BLaER1 treated with 17β-estradiol and CSF1 and Interleukin-3, amounts not matched to agents 10 nM and 100 nM (cell line): ENCODE measurements around the gene FAM53A.

Experiments
- H3K27ac ChIP-seq, 11 experiments: shearing (Covaris generic); formaldehyde crosslinking; 2 replicates each; pipeline ENCODE4 v1.8.1; 2022
- H3K27me3 ChIP-seq, 11 experiments: shearing (Covaris generic); formaldehyde crosslinking; 2 replicates each; pipeline ENCODE4 v1.8.1; 2022
- H3K36me3 ChIP-seq, 11 experiments: shearing (Covaris generic); formaldehyde crosslinking; 2 replicates each; pipeline ENCODE4 v1.8.1; 2022
- H3K4me1 ChIP-seq, 10 experiments: shearing (Covaris generic); formaldehyde crosslinking; 2 replicates each; pipeline ENCODE4 v1.8.1; 2022
- H3K4me2 ChIP-seq, 11 experiments: shearing (Covaris generic); formaldehyde crosslinking; 2 replicates each; pipeline ENCODE4 v1.8.1; 2022
- H3K4me3 ChIP-seq, 10 experiments: shearing (Covaris generic); formaldehyde crosslinking; 2 replicates each; pipeline ENCODE4 v1.8.1; 2022
- H3K9ac ChIP-seq, 11 experiments: shearing (Covaris generic); formaldehyde crosslinking; 2 replicates each; pipeline ENCODE4 v1.8.1; 2022
- H3K9me3 ChIP-seq, 11 experiments: shearing (Covaris generic); formaldehyde crosslinking; replicated peaks in 1 of 11; 2 replicates each; pipeline ENCODE4 v1.8.1; 2022
- H4K20me1 ChIP-seq, 11 experiments: shearing (Covaris generic); formaldehyde crosslinking; 2 replicates each; pipeline ENCODE4 v1.8.1; 2022
- Cebpa-rat ChIP-seq, 11 experiments: shearing (Covaris generic); IDR thresholded peaks; 2 replicates each; pipeline ENCODE4 v1.8.1; 2022

FAM53A gene

GRCh38 chr4:1713003-1713851 lies 29.1 kb upstream of the FAM53A start:
- no peak for TF ChIP-seq Cebpa-rat (IDR thresholded peaks at IDR 0.05)
- Histone ChIP-seq H3K36me3 (peaks cover 25 to 52% (median 44%) of the 10 kb centered on the region in 11 experiments; a peak in 20 of 22 replicates), H4K20me1 (peaks cover 57 to 91% (median 73%) of the 10 kb centered on the region in 11 experiments)

GRCh38 chr4:1712216-1713002 lies 28.3 kb upstream of the FAM53A start, which contains the start of gene SLBP:
Gene SLBP (minus strand): TSS chr4:1712319. CDS start chr4:1712188, 131 bp downstream.
- H3K9me3 ChIP-seq, result no peaks in the 10 kb centered on the region
- H4K20me1 ChIP-seq, result peaks cover 56 to 91% (median 73%) of the 10 kb centered on the region in 11 experiments
- H3K9ac ChIP-seq, result peak within 1 kb of the TSS; percentile 96 to 100 (median 99)
- no peaks in the 10 kb centered on the region for H3K27me3 ChIP-seq
- peak within 1 kb of the TSS; percentile 95 to 100 (median 99) for H3K4me2 ChIP-seq
- peak within 1 kb of the TSS; percentile 98 to 100 (median 100) for H3K27ac ChIP-seq
- TF ChIP-seq Cebpa-rat (IDR thresholded peaks at IDR 0.05), result no peak
- peaks cover 20 to 52% (median 44%) of the 10 kb centered on the region in 11 experiments; a peak in 20 of 22 replicates for H3K36me3 ChIP-seq
- H3K4me3 ChIP-seq, result peak within 1 kb of the TSS; percentile 72 to 99 (median 94)
- peaks cover 72 to 83% (median 77%) of the 10 kb centered on the region in 10 experiments for H3K4me1 ChIP-seq

More at GRCh38 chr4:1713003-1713851, 29.1 kb upstream of the FAM53A start:
- no peaks in the 10 kb centered on the region for H3K27me3 ChIP-seq
- H3K4me3 ChIP-seq, result peak overlapping the region; percentile 72 to 99 (median 94)
- peak overlapping the region; percentile 98 to 100 (median 100); a peak in 21 of 22 replicates for H3K27ac ChIP-seq
- H3K4me2 ChIP-seq, result peak overlapping the region; percentile 95 to 100 (median 99)
- H3K9ac ChIP-seq, result peak overlapping the region; percentile 96 to 100 (median 99)
- peaks cover 77 to 83% (median 80%) of the 10 kb centered on the region in 10 experiments for H3K4me1 ChIP-seq
- H3K9me3 ChIP-seq, result no peaks in the 10 kb centered on the region

- Histone ChIP-seq H3K4me2 (peak overlapping the region; percentile 83 to 100 (median 98)), H3K9me3 (no peaks in the 10 kb centered on the region), H3K27me3 (no peaks in the 10 kb centered on the region), H3K4me1 (peaks cover 65 to 76% (median 70%) of the 10 kb centered on the region in 10 experiments), H3K9ac (peak overlapping the region; percentile 96 to 100 (median 99)), H3K27ac (peak overlapping the region; percentile 98 to 100 (median 100)), H4K20me1 (peaks cover 52 to 89% (median 71%) of the 10 kb centered on the region in 11 experiments; a peak in 21 of 22 replicates), H3K36me3 (peaks cover 14 to 52% (median 41%) of the 10 kb centered on the region in 11 experiments), H3K4me3 (peak overlapping the region; percentile 72 to 99 (median 94))
- TF ChIP-seq Cebpa-rat (IDR thresholded peaks at IDR 0.05), result no peak
Measured at GRCh38 chr4:1711571-1712215, 27.6 kb upstream of the FAM53A start.

- peaks cover 52 to 89% (median 71%) of the 10 kb centered on the region in 11 experiments; a peak in 21 of 22 replicates for H4K20me1 ChIP-seq
- H3K4me1 ChIP-seq, result peaks cover 59 to 70% (median 64%) of the 10 kb centered on the region in 10 experiments
- H3K4me2 ChIP-seq, result peak overlapping the region; percentile 83 to 100 (median 98)
- peaks cover 19 to 52% (median 41%) of the 10 kb centered on the region in 11 experiments for H3K36me3 ChIP-seq
- H3K9ac ChIP-seq, result peak overlapping the region; percentile 96 to 100 (median 99)
- TF ChIP-seq Cebpa-rat (IDR thresholded peaks at IDR 0.05), result no peak
- no peaks in the 10 kb centered on the region for H3K27me3 ChIP-seq
- H3K4me3 ChIP-seq, result peak overlapping the region; percentile 72 to 99 (median 94)
- H3K27ac ChIP-seq, result peak overlapping the region; percentile 98 to 100 (median 100); a peak in 21 of 22 replicates
- no peaks in the 10 kb centered on the region for H3K9me3 ChIP-seq
Measured at GRCh38 chr4:1711055-1711570, 27.0 kb upstream of the FAM53A start.

- Histone ChIP-seq H3K4me3 (no peak overlapping the region), H3K36me3 (peaks cover 44 to 73% (median 66%) of the 10 kb centered on the region in 11 experiments), H4K20me1 (peaks cover 71 to 91% (median 82%) of the 10 kb centered on the region in 11 experiments; a peak in 21 of 22 replicates), H3K4me1 (peaks cover 35 to 62% (median 44%) of the 10 kb centered on the region in 10 experiments), H3K27me3 (no peaks in the 10 kb centered on the region), H3K9me3 (no peaks in the 10 kb centered on the region), H3K27ac (no peak overlapping the region), H3K4me2 (peak overlapping the region; percentile 24 to 100 (median 98); a peak in 21 of 22 replicates), H3K9ac (peak overlapping the region in 6 of 11 experiments; percentile 20 to 99 (median 46); a peak in 5 of 22 replicates)
- TF ChIP-seq Cebpa-rat (IDR thresholded peaks at IDR 0.05), result no peak
Measured at GRCh38 chr4:1708581-1708980, 24.5 kb upstream of the FAM53A start.

- Histone ChIP-seq H4K20me1 (peaks cover 92 to 100% (median 98%) of the 10 kb centered on the region in 11 experiments; a peak in 21 of 22 replicates), H3K4me3 (no peak overlapping the region), H3K9me3 (no peaks in the 10 kb centered on the region), H3K36me3 (peaks cover 64 to 95% (median 88%) of the 10 kb centered on the region in 11 experiments), H3K4me2 (no peak overlapping the region), H3K27me3 (no peaks in the 10 kb centered on the region), H3K4me1 (peaks cover 30 to 58% (median 51%) of the 10 kb centered on the region in 10 experiments), H3K27ac (no peak overlapping the region), H3K9ac (no peak overlapping the region)
- no peak for TF ChIP-seq Cebpa-rat (IDR thresholded peaks at IDR 0.05)
Measured at GRCh38 chr4:1706358-1706757, 22.2 kb upstream of the FAM53A start.

- H3K4me2 ChIP-seq, result no peak overlapping the region
- H3K9me3 ChIP-seq, result no peaks in the 10 kb centered on the region
- no peak overlapping the region for H3K4me3 ChIP-seq
- TF ChIP-seq Cebpa-rat (IDR thresholded peaks at IDR 0.05), result no peak
- no peak overlapping the region for H3K27ac ChIP-seq
- H4K20me1 ChIP-seq, result peaks cover 92 to 100% (median 98%) of the 10 kb centered on the region in 11 experiments; a peak in 21 of 22 replicates
- H3K36me3 ChIP-seq, result peaks cover 70 to 100% (median 94%) of the 10 kb centered on the region in 11 experiments
- peaks cover 26 to 55% (median 47%) of the 10 kb centered on the region in 10 experiments for H3K4me1 ChIP-seq
- peak overlapping the region in 1 of 11 experiments; percentile 24; a peak in 1 of 22 replicates for H3K9ac ChIP-seq
- H3K27me3 ChIP-seq, result no peaks in the 10 kb centered on the region
Measured at GRCh38 chr4:1705732-1706131, 21.6 kb upstream of the FAM53A start.

GRCh38 chr4:1703867-1704266 lies 19.8 kb upstream of the FAM53A start:
- Histone ChIP-seq H3K27ac (no peak overlapping the region), H3K36me3 (peaks cover 78 to 100% (median 95%) of the 10 kb centered on the region in 11 experiments), H3K4me1 (peaks cover 7 to 36% (median 29%) of the 10 kb centered on the region in 10 experiments; a peak in 19 of 20 replicates), H3K27me3 (no peaks in the 10 kb centered on the region), H3K9ac (no peak overlapping the region), H3K4me2 (no peak overlapping the region), H3K4me3 (no peak overlapping the region), H3K9me3 (no peaks in the 10 kb centered on the region), H4K20me1 (peaks cover 85 to 100% (median 98%) of the 10 kb centered on the region in 11 experiments; a peak in 21 of 22 replicates)
- no peak for TF ChIP-seq Cebpa-rat (IDR thresholded peaks at IDR 0.05)
